Pons (tissue), 1 donor: ENCODE measurements around the gene PAK5.
"Not testable (repeated sequence)": the region's sequence is repeated elsewhere in the genome, so short reads cannot be mapped to it uniquely, and the experiment has no call there.

Experiments used
- DNase-seq: peaks from one replicate; pipeline ENCODE4 v3.0.0-alpha.2; 2016; ENCODE audit warnings: low spot score

The PAK5 gene

DNA sequence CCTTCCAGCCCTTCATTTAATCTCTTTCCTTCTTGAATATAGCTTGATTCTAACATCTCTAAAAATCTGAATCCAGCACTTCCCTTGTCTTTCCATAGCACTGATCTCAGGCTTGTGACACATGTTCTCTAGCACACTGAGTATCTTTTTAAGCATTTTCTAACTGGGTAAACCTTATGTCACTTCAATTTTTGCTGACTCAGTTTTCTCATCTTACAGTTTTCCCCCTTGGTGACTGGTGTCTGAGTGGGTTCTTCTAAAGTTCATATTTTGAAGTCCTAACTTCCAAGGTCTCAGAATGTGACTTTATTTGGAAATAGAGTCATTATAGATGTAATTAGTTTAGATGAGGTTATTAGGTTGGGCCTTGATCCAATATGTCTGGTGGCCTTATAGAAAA lies 153.9 kb downstream of the PAK5 start:
- no peak for DNase-seq

GRCh38 chr20:9677100-9677623 lies 161.7 kb downstream of the PAK5 start:
- no peak for DNase-seq

- DNase-seq: no peak
These were observed 165.9 kb downstream of the PAK5 start for GRCh38 chr20:9672981-9673380.

DNA sequence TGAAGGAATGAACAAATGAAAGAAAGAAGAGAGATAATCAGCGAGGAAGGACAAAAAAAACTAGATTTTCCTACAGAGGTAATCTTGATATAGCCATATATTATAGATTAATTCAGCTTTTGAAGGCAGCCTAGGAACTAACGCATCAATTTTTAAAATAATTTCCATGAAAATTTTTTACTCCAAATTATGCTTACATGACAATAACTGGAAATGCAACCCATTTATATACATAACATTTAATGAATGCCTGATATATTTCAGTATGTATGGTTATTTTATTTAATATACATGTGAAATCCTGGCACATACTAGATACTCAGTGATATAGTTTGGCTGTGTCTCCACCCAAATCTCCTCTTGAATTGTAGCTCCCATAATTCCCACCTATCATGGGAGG lies 166.8 kb downstream of the PAK5 start:
- no peak for DNase-seq

- DNase-seq: no peak
These were observed 170.5 kb downstream of the PAK5 start for GRCh38 chr20:9668381-9668780.

GRCh38 chr20:9663423-9663822 lies 175.5 kb downstream of the PAK5 start:
- DNase-seq: no peak

DNA sequence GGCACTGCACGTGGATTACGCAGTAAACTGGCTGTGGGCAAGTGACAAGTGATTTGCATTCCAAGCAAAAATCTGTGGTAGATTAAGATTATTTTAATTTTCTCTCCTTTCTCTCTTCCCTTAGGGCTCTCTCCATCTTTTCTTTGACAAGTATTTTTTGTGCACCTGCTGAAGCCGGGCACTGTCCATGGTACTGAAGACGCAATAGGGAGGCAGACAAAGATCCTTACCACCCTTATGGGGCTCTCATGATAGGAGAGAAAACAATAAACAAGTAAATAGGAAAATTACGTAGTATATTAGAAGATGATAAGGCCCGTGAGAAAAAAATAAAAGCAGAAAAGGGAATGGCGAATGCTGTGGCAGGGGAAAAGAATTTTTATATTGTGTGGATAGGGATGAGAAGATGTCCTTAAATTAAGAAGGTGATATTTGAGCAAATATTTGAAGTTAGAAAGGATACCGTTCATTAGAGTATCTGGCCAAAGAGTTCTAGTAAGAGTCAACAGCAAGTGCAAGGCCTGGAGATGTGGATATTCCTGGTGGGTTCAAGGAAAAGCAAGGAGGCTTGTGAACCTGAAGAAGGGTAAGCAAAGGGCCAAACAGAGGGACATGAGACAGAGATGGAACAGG lies 178.5 kb downstream of the PAK5 start:
- DNase-seq: no peak

DNA sequence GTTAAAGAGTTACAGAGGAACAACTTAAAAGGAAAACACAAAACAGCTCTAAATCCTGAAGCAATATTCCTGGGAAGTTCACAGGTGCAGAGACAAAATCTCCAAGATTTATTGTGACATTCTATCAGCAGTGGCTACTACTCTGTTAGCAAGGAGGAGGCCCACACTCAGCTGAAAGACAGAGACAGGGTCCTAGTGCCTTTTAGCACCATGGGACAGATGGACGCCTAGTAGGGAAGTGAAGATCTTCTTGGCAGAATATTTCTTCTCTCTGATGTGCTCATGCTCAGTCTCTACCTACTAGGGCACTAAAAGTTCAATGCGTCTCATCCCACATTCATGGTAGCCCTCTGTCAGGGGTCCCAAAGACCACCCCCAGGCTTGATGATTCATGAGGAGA lies 191.1 kb downstream of the PAK5 start:
- no peak for DNase-seq

DNA sequence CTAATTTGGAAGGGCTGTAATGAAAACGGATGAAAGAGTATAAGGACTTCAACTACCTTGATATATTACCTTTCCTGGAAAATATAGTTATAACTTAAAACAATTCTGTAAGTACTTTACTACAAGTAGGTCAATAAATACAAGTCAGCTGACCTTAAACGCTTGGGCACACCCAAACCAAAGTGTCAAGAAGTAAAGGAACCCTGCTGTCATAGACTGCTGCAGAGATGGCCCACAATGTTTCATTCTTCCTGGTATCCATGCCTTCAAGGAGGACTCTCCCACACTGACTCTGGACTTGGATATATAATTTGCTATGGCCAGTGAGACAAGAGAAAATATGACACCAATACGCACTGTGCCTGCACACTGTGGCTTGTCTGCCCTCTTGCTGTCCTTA lies 192.5 kb downstream of the PAK5 start:
- no peak for DNase-seq

DNA sequence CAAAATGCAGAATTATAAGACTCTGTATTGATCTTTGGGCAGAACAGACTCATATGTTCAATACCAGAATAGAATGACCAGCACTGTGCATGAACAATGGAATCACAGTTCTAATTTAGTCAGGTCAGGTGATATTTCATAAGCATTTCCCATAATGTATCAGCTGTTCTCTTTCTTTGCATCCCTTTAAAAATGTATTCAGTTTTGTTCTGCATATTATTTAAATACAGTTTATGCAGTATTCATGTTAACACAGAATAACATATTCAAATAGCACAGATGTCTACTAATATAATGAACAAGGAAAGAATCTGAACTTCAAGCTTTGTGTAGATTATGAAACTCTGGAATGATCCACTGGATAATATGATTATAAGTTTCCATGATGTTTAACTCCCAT lies 196.0 kb downstream of the PAK5 start:
- DNase-seq: no peak

DNA sequence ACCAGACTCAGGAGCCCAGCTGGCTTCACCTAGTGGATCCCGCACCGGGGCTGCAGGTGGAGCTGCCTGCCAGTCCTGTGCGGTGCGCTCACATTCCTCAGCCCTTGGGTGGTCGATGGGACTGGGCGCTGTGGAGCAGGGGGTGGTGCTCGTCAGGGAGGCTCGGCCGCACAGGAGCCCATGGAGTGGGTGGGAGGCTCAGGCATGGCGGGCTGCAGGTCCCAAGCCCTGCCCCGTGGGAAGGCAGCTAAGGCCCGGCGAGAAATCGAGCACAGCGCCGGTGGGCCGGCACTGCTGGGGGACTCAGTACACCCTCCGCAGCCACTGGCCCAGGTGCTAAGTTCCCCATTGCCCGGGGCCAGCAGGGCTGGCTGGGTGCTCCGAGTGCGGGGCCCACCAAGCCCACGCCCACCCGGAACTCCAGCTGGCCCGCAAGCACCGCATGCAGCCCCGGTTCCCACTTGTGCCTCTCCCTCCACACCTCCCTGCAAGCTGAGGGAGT lies 197.3 kb downstream of the PAK5 start:
- not testable (repeated sequence) for DNase-seq

GRCh38 chr20:9637889-9638288 lies 201.0 kb downstream of the PAK5 start:
- no peak for DNase-seq

- no peak for DNase-seq
These were observed 203.1 kb downstream of the PAK5 start for GRCh38 chr20:9635750-9636149.

GRCh38 chr20:9634327-9634726 lies 204.5 kb downstream of the PAK5 start:
- no peak for DNase-seq

DNA sequence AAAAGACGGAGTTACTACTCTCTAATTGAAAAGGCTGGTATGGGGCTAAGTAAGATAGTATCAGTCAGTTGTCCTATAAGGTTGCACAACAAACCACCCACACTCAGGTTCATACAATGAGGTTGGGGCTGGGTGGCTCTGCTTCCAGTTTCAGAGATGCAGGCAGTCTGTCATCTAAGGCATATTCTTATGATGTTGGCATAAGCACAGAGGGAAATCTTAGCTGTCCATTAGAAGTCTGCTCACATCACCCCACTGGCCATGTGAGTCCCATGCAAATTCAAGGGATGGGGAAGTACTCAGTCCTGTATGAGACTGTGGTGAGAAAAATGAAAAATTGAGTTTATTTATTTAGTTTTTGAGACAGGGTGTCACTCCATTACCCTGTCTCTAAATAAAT lies 205.9 kb downstream of the PAK5 start:
- no peak for DNase-seq

GRCh38 chr20:9632265-9632664 lies 206.6 kb downstream of the PAK5 start:
- DNase-seq: no peak

DNA sequence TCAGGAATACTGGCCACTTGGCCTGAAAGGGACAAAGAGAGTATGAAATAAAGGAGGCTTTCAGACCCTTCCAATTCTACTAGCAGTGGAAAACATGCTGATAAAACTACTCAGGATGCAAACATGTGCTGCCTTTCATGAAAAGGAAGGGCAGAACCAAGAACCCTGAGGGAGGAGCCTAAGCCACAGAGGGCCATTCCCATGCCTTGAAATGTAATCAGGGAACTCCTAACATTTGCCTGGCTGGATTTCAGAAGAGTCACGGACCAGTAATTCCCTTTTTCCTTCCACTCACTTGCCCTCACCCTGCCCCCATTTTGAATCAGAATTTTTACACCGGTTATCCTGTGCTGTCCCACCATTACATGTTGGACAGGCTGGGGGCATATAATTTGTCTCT lies 208.3 kb downstream of the PAK5 start:
- DNase-seq: no peak

DNA sequence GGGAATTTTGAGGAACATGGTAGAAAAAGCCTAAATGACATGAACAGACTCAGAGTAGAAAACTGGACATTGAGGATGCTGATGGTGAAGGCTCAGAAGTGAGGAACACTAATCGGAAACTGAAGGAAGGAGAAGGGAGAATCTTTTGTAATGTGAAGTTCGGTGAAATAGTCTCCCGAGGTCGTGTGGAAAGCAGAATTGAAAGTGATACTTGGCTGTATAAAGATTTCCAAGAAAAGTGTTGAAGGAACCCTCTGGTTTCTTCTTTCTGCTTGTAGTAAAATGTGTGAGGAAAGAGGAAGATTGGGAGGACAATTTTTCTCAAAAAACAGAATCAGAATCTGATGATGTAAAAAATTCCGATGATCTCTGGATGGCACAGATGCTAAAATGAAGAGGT lies 209.0 kb downstream of the PAK5 start:
- peak; percentile 59 for DNase-seq

- no peak for DNase-seq
These were observed 210.3 kb downstream of the PAK5 start for GRCh38 chr20:9628589-9628988.

GRCh38 chr20:9628141-9628540 lies 210.7 kb downstream of the PAK5 start:
- DNase-seq: no peak

DNA sequence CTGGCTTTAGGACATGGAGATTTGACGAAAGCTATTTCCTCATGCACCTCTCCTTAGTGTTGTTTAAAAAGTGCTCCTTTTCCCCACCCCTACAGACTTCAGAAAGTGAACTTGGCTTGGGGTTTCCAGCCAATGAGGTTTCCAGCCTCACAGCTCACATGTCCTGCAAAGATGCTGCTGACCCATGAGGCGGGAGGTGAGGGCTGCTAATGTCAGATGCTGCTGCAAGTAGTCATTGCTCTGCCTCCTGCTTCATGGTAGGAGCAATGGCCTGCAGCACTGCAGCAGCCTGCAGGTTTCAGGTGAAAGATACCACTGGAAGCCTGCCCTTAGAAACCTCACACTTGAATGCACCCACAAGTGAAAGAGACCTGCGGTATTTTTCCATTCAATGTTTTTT lies 211.7 kb downstream of the PAK5 start:
- no peak for DNase-seq

GRCh38 chr20:9626357-9626756 lies 212.5 kb downstream of the PAK5 start:
- DNase-seq: no peak

- peak; percentile 75 for DNase-seq
These were observed 220.9 kb downstream of the PAK5 start for GRCh38 chr20:9617940-9618339.

DNA sequence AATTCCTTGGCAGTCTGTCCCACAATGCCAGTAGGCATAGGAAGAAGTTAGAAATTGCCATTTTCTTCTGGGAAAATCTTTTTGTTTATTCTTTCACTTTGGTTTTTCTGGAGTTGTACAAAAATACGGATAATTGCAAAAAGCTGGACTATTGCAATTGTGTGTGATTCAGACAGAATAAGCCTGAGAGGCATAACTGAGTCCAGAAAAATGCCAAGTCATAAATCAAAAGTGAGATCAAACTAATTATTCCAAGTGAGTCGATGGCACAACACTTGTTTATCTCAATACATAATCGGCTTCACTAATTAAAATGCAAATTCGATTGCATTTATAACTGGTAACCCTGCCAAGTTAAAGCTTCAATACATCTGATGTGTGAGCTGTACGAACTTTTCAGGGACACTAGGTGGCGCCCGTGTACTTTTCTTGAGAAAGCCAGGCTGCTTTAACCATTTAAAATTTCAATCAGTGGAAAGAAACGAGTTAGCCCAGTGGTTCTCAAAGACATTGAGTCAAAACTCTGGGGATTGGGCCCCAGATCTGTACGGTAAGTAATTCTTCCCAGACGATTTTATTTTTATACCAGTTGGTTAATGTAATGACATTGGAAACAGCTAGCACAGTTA lies 221.9 kb downstream of the PAK5 start:
- DNase-seq: peak; percentile 62
